BLaER1 treated with 17β-estradiol and CSF1 and Interleukin-3, amounts not matched to agents 10 nM and 100 nM (cell line): ENCODE data around the gene PIWIL4.

Experiments used
- H3K27ac ChIP-seq, 11 experiments: shearing (Covaris generic); formaldehyde crosslinking; 2 replicates each; pipeline ENCODE4 v1.8.1; 2022
- H3K27me3 ChIP-seq, 11 experiments: shearing (Covaris generic); formaldehyde crosslinking; 2 replicates each; pipeline ENCODE4 v1.8.1; 2022
- H3K36me3 ChIP-seq, 11 experiments: shearing (Covaris generic); formaldehyde crosslinking; 2 replicates each; pipeline ENCODE4 v1.8.1; 2022
- H3K4me1 ChIP-seq, 10 experiments: shearing (Covaris generic); formaldehyde crosslinking; 2 replicates each; pipeline ENCODE4 v1.8.1; 2022
- H3K4me2 ChIP-seq, 11 experiments: shearing (Covaris generic); formaldehyde crosslinking; 2 replicates each; pipeline ENCODE4 v1.8.1; 2022
- H3K4me3 ChIP-seq, 10 experiments: shearing (Covaris generic); formaldehyde crosslinking; 2 replicates each; pipeline ENCODE4 v1.8.1; 2022
- H3K9ac ChIP-seq, 11 experiments: shearing (Covaris generic); formaldehyde crosslinking; 2 replicates each; pipeline ENCODE4 v1.8.1; 2022
- H3K9me3 ChIP-seq, 11 experiments: shearing (Covaris generic); formaldehyde crosslinking; replicated peaks in 1 of 11; 2 replicates each; pipeline ENCODE4 v1.8.1; 2022
- H4K20me1 ChIP-seq, 11 experiments: shearing (Covaris generic); formaldehyde crosslinking; 2 replicates each; pipeline ENCODE4 v1.8.1; 2022
- Cebpa-rat ChIP-seq, 11 experiments: shearing (Covaris generic); IDR thresholded peaks; 2 replicates each; pipeline ENCODE4 v1.8.1; 2022

PIWIL4 gene

DNA sequence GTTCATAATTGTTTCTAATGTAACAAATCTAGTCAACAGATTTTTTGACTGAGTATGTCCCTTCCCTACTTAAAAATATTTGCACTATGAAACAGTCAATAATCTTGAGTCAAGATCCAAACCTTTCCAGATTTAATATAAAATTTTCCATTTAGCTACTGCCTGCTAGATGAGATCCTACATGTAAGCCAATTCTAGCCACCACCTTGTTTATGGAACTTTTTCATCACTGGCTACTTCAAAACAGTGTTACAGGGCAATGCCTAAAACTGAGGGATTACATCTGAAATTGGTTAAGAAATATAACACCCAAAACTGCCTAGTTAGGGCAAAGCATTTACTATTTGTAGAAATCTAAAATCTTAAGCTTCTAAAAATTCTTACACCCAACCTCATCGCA is 34.0 kb upstream of the PIWIL4 start:
- peaks cover 5 to 40% (median 21%) of the 10 kb centered on the region in 10 experiments; a peak in 18 of 20 replicates for H3K4me1 ChIP-seq
- H3K4me3 ChIP-seq, result no peak overlapping the region
- H3K36me3 ChIP-seq, result no peaks in the 10 kb centered on the region
- no peaks in the 10 kb centered on the region for H4K20me1 ChIP-seq
- no peaks in the 10 kb centered on the region for H3K27me3 ChIP-seq
- H3K4me2 ChIP-seq, result peak overlapping the region in 4 of 11 experiments; percentile 70 to 92 (median 86); a peak in 4 of 22 replicates
- H3K27ac ChIP-seq, result peak overlapping the region in 2 of 11 experiments; percentile 16 to 69; a peak in 2 of 22 replicates
- no peak overlapping the region for H3K9ac ChIP-seq
- no peaks in the 10 kb centered on the region for H3K9me3 ChIP-seq
- no peak for TF ChIP-seq Cebpa-rat (IDR thresholded peaks at IDR 0.05)

DNA sequence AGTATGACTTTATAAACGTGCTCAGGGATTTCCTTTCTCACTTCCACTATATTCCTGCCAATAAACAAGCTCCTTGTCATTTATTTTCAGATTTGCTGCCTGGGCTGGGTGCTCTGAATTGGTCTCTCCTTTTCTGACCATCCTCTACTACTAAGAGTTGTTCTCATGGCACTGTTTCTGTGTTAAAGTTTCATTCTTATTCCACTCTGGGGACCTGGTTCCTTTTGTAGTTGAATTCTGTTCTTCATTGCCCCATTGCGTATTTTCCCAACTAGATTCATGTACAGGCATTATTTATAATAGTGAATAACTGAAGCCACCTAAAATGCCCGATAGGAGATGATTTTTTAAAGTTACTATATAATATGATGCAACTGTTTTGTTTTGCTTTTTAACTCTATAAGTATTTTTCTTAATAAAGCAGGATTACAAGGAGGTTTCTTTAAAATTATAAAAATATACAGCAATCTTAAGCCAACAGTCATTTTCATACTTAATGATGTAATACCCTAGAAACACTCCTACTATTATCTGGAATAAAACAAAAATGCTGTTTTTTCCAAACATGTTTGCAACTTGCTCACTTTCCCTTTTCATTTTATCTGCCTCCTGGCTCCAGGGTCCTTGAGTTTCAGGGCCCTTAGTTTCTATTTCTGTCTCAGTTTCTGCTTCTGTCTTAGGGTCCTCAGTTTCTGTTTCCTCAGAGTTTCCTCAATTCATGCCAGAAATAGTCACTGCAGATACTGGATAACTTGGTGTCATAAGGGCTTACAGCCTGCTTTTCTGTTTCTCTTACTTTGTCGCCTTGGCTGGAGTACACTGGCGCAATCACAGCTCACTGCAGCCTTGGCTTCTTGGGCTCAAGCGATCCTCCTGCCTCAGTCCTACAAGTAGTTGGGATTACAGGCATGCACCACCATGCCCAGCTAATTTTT is 33.2 kb upstream of the PIWIL4 start:
- peak overlapping the region in 3 of 11 experiments; percentile 17 to 36 (median 30); a peak in 2 of 22 replicates for H3K9ac ChIP-seq
- peak overlapping the region; percentile 17 to 92 (median 70); a peak in 19 of 22 replicates for H3K4me2 ChIP-seq
- H3K27ac ChIP-seq, result peak overlapping the region in 4 of 11 experiments; percentile 24 to 69 (median 52); a peak in 6 of 22 replicates
- H3K9me3 ChIP-seq, result no peaks in the 10 kb centered on the region
- H4K20me1 ChIP-seq, result no peaks in the 10 kb centered on the region
- H3K4me3 ChIP-seq, result 0 out of 20 replicates have a peak overlapping the region, but pooled peaks of 1 of the 10 experiments have one; percentile 30
- H3K27me3 ChIP-seq, result no peaks in the 10 kb centered on the region
- H3K36me3 ChIP-seq, result no peaks in the 10 kb centered on the region
- peaks cover 5 to 40% (median 21%) of the 10 kb centered on the region in 10 experiments; a peak in 18 of 20 replicates for H3K4me1 ChIP-seq
- no peak for TF ChIP-seq Cebpa-rat (IDR thresholded peaks at IDR 0.05)

DNA sequence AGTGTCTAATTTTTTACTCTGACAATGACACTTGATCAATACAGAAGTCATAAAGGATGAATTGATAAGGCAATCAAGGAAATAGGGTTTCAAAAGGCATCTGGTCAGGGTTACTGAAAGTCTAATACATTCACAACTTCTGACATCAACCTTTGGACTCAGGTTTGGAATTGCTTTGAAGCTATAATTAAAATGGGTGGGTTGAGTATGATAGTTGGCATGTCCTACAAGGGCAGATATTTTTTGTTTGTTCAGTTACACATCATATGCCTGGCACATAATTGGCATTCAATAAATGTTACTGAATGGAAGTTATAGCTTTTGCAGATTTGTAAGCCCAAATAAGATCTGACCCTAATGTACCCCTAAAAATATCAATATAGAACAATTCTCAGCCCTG is 30.8 kb upstream of the PIWIL4 start:
- Histone ChIP-seq H3K27ac (no peak overlapping the region), H3K27me3 (no peaks in the 10 kb centered on the region), H3K4me1 (peaks cover 5 to 40% (median 21%) of the 10 kb centered on the region in 10 experiments; a peak in 18 of 20 replicates), H3K4me2 (no peak overlapping the region; a peak in 1 of 22 replicates), H3K36me3 (no peaks in the 10 kb centered on the region), H3K4me3 (no peak overlapping the region), H4K20me1 (no peaks in the 10 kb centered on the region), H3K9ac (no peak overlapping the region), H3K9me3 (no peaks in the 10 kb centered on the region)
- TF ChIP-seq Cebpa-rat (IDR thresholded peaks at IDR 0.05), result no peak

DNA sequence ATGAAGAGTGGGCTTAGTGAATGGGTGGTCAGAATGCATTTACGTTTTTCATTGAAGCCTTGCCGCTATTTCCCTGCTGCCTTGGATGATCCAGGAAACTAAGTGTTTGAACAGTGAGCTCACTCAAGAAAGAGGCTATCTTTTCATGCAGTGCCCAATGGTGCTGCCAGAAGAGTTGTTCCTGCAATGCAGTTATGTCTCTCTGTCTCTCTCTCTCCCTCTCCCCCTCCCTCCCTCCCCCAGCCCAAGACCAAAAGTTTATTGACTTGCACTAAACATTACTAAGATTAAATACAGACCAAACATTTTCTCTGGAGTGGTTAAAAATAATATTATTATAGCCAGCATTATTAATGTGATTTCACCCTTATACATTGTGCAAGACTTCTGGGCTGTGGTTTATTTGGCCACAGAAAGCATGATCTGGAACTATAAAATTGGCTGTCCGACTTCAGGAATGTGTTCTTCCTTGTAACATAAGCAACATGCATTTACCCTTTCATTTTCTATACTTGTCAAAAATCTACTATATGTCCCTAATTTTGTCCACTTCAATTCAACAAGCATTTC is 30.1 kb upstream of the PIWIL4 start:
- peaks cover 5 to 40% (median 21%) of the 10 kb centered on the region in 10 experiments; a peak in 18 of 20 replicates for H3K4me1 ChIP-seq
- no peaks in the 10 kb centered on the region for H3K36me3 ChIP-seq
- no peaks in the 10 kb centered on the region for H3K9me3 ChIP-seq
- H3K4me3 ChIP-seq, result no peak overlapping the region
- H3K27ac ChIP-seq, result 0 out of 22 replicates have a peak overlapping the region, but pooled peaks of 1 of the 11 experiments have one; percentile 2
- H3K9ac ChIP-seq, result no peak overlapping the region
- H3K4me2 ChIP-seq, result peak overlapping the region in 5 of 11 experiments; percentile 9 to 61 (median 47); a peak in 8 of 22 replicates
- H3K27me3 ChIP-seq, result no peaks in the 10 kb centered on the region
- no peaks in the 10 kb centered on the region for H4K20me1 ChIP-seq
- no peak for TF ChIP-seq Cebpa-rat (IDR thresholded peaks at IDR 0.05)

DNA sequence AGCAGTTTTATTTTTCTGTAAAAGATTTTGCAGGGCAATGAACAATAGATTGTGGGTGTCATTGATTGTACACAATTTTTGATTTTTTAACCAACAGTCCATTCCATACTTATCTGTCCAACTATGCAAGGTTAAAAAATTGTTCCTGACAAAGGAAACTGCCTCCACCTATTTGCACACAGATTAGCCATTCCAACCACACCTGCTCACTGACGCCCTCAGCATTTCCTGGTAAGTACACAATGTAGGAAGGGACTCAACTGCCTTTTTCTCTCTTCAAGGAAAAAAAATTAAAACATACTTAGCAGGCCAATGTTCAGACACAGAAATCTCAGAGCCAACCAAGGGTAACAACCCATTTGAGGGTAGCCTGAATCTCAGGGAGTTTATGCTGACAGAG is 27.7 kb upstream of the PIWIL4 start:
- no peak overlapping the region for H3K4me3 ChIP-seq
- H3K9ac ChIP-seq, result no peak overlapping the region
- peaks cover 8 to 38% (median 18%) of the 10 kb centered on the region in 10 experiments for H3K4me1 ChIP-seq
- no peak for TF ChIP-seq Cebpa-rat (IDR thresholded peaks at IDR 0.05)
- no peak overlapping the region for H3K27ac ChIP-seq
- H3K27me3 ChIP-seq, result no peaks in the 10 kb centered on the region
- no peaks in the 10 kb centered on the region; a peak in 1 of 22 replicates for H4K20me1 ChIP-seq
- H3K9me3 ChIP-seq, result no peaks in the 10 kb centered on the region
- no peak overlapping the region for H3K4me2 ChIP-seq
- H3K36me3 ChIP-seq, result no peaks in the 10 kb centered on the region

DNA sequence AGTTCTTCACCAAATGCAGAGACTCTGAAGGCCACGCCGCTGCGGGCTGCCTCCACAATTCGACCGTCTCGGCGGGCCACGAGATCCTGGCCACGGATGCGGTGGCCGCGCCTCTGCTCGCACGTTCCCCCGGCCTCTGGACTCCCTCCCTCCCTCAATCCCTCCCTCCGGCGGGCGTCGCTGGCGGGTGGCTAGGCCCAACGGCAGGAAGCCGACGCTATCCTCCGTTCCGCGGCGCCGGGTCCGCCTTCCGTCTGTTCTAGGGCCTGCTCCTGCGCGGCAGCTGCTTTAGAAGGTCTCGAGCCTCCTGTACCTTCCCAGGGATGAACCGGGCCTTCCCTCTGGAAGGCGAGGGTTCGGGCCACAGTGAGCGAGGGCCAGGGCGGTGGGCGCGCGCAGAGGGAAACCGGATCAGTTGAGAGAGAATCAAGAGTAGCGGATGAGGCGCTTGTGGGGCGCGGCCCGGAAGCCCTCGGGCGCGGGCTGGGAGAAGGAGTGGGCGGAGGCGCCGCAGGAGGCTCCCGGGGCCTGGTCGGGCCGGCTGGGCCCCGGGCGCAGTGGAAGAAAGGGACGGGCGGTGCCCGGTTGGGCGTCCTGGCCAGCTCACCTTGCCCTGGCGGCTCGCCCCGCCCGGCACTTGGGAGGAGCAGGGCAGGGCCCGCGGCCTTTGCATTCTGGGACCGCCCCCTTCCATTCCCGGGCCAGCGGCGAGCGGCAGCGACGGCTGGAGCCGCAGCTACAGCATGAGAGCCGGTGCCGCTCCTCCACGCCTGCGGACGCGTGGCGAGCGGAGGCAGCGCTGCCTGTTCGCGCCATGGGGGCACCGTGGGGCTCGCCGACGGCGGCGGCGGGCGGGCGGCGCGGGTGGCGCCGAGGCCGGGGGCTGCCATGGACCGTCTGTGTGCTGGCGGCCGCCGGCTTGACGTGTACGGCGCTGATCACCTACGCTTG is 23.2 kb upstream of the PIWIL4 start, which contains the start of gene FUT4:
Gene FUT4, plus strand, starts transcription at position 227 of the 951 bp plus-strand sequence. Its CDS starts 213 bp downstream, at position 440.
- H4K20me1 ChIP-seq, result peaks cover 13 to 44% (median 41%) of the 10 kb centered on the region in 11 experiments; a peak in 21 of 22 replicates
- peaks cover 0 to 35% (median 24%) of the 10 kb centered on the region in 11 experiments; a peak in 18 of 22 replicates for H3K36me3 ChIP-seq
- H3K4me3 ChIP-seq, result peak within 1 kb of the TSS; percentile 70 to 83 (median 76)
- peaks cover 43 to 57% (median 53%) of the 10 kb centered on the region in 10 experiments for H3K4me1 ChIP-seq
- H3K27me3 ChIP-seq, result no peaks in the 10 kb centered on the region
- H3K9me3 ChIP-seq, result peaks cover 0 to 11% (median 0%) of the 10 kb centered on the region in 11 experiments; a peak in 6 of 22 replicates
- peak within 1 kb of the TSS; percentile 90 to 98 (median 95) for H3K9ac ChIP-seq
- H3K4me2 ChIP-seq, result peak within 1 kb of the TSS; percentile 90 to 99 (median 97)
- TF ChIP-seq Cebpa-rat (IDR thresholded peaks at IDR 0.05), result no peak
- H3K27ac ChIP-seq, result peak within 1 kb of the TSS; percentile 94 to 99 (median 96)

DNA sequence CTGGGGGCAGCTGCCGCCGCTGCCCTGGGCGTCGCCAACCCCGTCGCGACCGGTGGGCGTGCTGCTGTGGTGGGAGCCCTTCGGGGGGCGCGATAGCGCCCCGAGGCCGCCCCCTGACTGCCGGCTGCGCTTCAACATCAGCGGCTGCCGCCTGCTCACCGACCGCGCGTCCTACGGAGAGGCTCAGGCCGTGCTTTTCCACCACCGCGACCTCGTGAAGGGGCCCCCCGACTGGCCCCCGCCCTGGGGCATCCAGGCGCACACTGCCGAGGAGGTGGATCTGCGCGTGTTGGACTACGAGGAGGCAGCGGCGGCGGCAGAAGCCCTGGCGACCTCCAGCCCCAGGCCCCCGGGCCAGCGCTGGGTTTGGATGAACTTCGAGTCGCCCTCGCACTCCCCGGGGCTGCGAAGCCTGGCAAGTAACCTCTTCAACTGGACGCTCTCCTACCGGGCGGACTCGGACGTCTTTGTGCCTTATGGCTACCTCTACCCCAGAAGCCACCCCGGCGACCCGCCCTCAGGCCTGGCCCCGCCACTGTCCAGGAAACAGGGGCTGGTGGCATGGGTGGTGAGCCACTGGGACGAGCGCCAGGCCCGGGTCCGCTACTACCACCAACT is 22.4 kb upstream of the PIWIL4 start:
- TF ChIP-seq Cebpa-rat (IDR thresholded peaks at IDR 0.05), result no peak
- H3K4me2 ChIP-seq, result peak overlapping the region; percentile 90 to 99 (median 97)
- peaks cover 0 to 43% (median 29%) of the 10 kb centered on the region in 11 experiments; a peak in 18 of 22 replicates for H3K36me3 ChIP-seq
- peaks cover 43 to 63% (median 58%) of the 10 kb centered on the region in 10 experiments for H3K4me1 ChIP-seq
- no peaks in the 10 kb centered on the region for H3K27me3 ChIP-seq
- H3K9me3 ChIP-seq, result peaks cover 0 to 11% (median 0%) of the 10 kb centered on the region in 11 experiments; a peak in 6 of 22 replicates
- H3K27ac ChIP-seq, result peak overlapping the region; percentile 94 to 99 (median 96)
- H3K9ac ChIP-seq, result peak overlapping the region; percentile 90 to 98 (median 95)
- H4K20me1 ChIP-seq, result peaks cover 13 to 52% (median 45%) of the 10 kb centered on the region in 11 experiments; a peak in 21 of 22 replicates
- peak overlapping the region; percentile 70 to 83 (median 76) for H3K4me3 ChIP-seq
